Rectal smooth muscle tissue (tissue), 1 donor: ENCODE results near the gene XPR1.

Experiments
- H3K27ac ChIP-seq: one replicate; pipeline ENCODE4 v1.7.0; 2013; ENCODE audit warnings: low read depth, low read length, inconsistent platforms
- H3K27me3 ChIP-seq: one replicate; pipeline ENCODE4 v1.7.0; 2013; ENCODE audit warnings: low read length; ENCODE audit not compliant: control insufficient read depth, insufficient read depth
- H3K36me3 ChIP-seq: one replicate; pipeline ENCODE4 v1.7.0; 2013; ENCODE audit warnings: low read length; ENCODE audit not compliant: control insufficient read depth, insufficient read depth
- H3K4me1 ChIP-seq: one replicate; pipeline ENCODE4 v1.7.0; 2013; ENCODE audit warnings: low read length; ENCODE audit not compliant: control insufficient read depth, insufficient read depth
- H3K4me3 ChIP-seq: one replicate; pipeline ENCODE4 v1.7.0; 2013; ENCODE audit warnings: low read length
- H3K9ac ChIP-seq: one replicate; pipeline ENCODE4 v1.7.0; 2013; ENCODE audit warnings: low read length

XPR1 gene

DNA sequence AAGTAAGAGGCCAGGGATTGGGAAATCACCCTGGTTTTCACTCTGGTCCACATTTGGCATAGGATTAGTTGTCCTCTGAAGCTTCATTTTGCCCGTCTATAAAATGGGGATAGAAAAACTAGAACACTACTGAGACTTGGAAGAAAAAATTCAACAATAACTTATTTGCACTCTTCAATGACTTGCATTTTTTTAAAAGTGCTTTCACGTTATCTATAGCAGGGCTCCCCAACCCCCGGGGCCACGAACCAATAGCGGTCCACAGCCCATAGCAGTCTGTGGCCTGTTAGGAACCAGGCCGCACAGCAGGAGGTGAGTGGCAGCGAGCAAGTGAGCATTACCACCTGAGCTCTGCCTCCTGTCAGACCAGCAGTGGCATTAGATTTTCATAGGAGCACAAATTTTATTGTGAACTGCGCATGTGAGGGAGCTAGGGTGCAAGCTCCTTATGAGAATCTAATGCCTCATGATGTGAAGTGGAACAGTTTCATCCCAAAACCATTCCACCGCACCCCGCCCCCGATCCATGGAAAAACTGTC, 283.7 kb downstream of the XPR1 start:
- H3K27ac ChIP-seq: no peak overlapping the region
- no peaks in the 10 kb centered on the region for H3K36me3 ChIP-seq
- H3K4me1 ChIP-seq: peaks cover 9% of the 10 kb centered on the region
- H3K9ac ChIP-seq: no peak overlapping the region
- no peaks in the 10 kb centered on the region for H3K27me3 ChIP-seq
- H3K4me3 ChIP-seq: no peak overlapping the region

GRCh38 chr1:180916012-180916770, 284.4 kb downstream of the XPR1 start:
- no peak overlapping the region for H3K27ac ChIP-seq
- no peak overlapping the region for H3K9ac ChIP-seq
- H3K36me3 ChIP-seq: no peaks in the 10 kb centered on the region

GRCh38 chr1:180916771-180917170, 284.9 kb downstream of the XPR1 start:
- Histone ChIP-seq H3K4me1 (no peaks in the 10 kb centered on the region), H3K36me3 (no peaks in the 10 kb centered on the region), H3K9ac (no peak overlapping the region)

More at GRCh38 chr1:180916012-180916770, 284.4 kb downstream of the XPR1 start:
- no peaks in the 10 kb centered on the region for H3K27me3 ChIP-seq
- no peak overlapping the region for H3K4me3 ChIP-seq
- peaks cover 4% of the 10 kb centered on the region for H3K4me1 ChIP-seq

GRCh38 chr1:180917306-180918065, 285.7 kb downstream of the XPR1 start:
- Histone ChIP-seq H3K36me3 (no peaks in the 10 kb centered on the region), H3K27ac (no peak overlapping the region), H3K9ac (no peak overlapping the region), H3K4me1 (no peaks in the 10 kb centered on the region), H3K27me3 (no peaks in the 10 kb centered on the region), H3K4me3 (no peak overlapping the region)

More at GRCh38 chr1:180916771-180917170, 284.9 kb downstream of the XPR1 start:
- Histone ChIP-seq H3K27ac (no peak overlapping the region), H3K27me3 (no peaks in the 10 kb centered on the region), H3K4me3 (no peak overlapping the region)

GRCh38 chr1:180918519-180918918, 286.7 kb downstream of the XPR1 start:
- Histone ChIP-seq H3K27ac (no peak overlapping the region), H3K36me3 (no peaks in the 10 kb centered on the region)

GRCh38 chr1:180919183-180919700, 287.4 kb downstream of the XPR1 start:
- Histone ChIP-seq H3K27ac (no peak overlapping the region), H3K4me3 (no peak overlapping the region), H3K27me3 (no peaks in the 10 kb centered on the region), H3K4me1 (no peaks in the 10 kb centered on the region), H3K9ac (no peak overlapping the region), H3K36me3 (no peaks in the 10 kb centered on the region)

More at GRCh38 chr1:180918519-180918918, 286.7 kb downstream of the XPR1 start:
- H3K9ac ChIP-seq: no peak overlapping the region
- H3K27me3 ChIP-seq: no peaks in the 10 kb centered on the region
- no peak overlapping the region for H3K4me3 ChIP-seq
- no peaks in the 10 kb centered on the region for H3K4me1 ChIP-seq

DNA sequence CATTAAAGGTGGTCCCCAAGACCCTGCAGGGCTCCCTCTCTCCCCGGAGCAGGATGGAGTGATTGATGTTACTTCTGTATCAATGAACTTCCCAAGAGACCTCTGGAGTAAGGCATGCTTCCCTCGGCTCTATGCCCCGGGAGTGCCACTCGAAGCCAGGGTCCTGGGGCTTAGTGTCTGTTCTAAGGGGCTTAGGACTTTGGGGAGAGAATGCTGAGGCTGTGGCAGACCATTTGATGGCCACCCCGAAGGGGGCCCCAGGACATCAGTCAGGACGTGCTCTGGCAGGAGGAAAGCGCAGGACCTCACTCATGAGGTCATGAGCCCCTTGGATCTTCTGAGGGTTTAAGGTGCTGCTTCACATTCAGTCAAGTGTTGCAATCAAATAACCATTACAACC, 288.4 kb downstream of the XPR1 start:
- Histone ChIP-seq H3K4me1 (no peaks in the 10 kb centered on the region), H3K27me3 (no peaks in the 10 kb centered on the region), H3K27ac (no peak overlapping the region), H3K4me3 (no peak overlapping the region), H3K36me3 (no peaks in the 10 kb centered on the region), H3K9ac (no peak overlapping the region)

- Histone ChIP-seq H3K27ac (no peak overlapping the region), H3K36me3 (no peaks in the 10 kb centered on the region), H3K27me3 (no peaks in the 10 kb centered on the region), H3K9ac (no peak overlapping the region), H3K4me3 (no peak overlapping the region), H3K4me1 (no peaks in the 10 kb centered on the region)
Measured at GRCh38 chr1:180920702-180921101, 288.9 kb downstream of the XPR1 start.

DNA sequence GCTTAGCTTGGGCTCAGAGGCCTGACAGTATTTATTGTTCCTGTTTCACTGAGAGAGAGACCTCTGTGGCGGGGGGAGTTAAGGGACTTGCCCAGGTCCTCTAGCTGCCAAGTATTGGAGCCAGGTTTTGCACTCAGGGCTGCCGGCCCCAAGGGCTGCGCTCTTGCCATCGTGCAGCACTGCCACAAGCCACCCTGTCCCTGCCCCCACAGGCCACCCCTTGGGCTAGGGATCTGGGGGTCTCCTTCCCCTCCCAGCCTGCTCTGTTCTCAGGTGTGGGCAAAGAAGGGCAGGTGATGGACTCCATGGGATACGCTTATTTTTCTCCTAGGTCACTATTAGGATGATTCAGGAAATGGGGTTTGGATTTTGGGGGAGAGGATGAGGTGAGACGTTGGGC, 289.6 kb downstream of the XPR1 start:
- Histone ChIP-seq H3K36me3 (no peaks in the 10 kb centered on the region), H3K4me1 (peaks cover 6% of the 10 kb centered on the region), H3K4me3 (no peak overlapping the region), H3K27me3 (no peaks in the 10 kb centered on the region), H3K27ac (no peak overlapping the region), H3K9ac (no peak overlapping the region)

GRCh38 chr1:180921891-180922630, 290.2 kb downstream of the XPR1 start:
- Histone ChIP-seq H3K36me3 (no peaks in the 10 kb centered on the region), H3K9ac (no peak overlapping the region), H3K27me3 (no peaks in the 10 kb centered on the region), H3K4me3 (no peak overlapping the region), H3K4me1 (peaks cover 10% of the 10 kb centered on the region), H3K27ac (no peak overlapping the region)

DNA sequence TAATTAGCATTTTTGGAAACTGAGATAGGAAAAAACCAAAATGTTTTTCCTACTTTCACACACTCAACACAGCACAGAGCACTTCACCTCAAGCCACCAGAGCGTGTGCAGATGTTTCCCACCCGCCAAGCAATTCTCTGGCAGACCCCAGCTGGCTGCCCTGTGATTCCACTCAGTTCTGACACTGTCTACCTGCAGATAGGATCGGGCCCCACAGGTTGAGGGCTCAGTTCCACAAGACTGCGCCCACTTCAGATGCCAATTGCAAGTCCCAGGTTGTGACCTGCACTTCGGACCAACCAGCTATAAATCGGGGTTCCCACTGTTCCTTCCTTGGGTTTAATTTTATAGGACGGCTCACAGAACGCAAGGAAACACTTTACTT, 290.8 kb downstream of the XPR1 start:
- H3K9ac ChIP-seq: no peak overlapping the region
- H3K4me1 ChIP-seq: peaks cover 16% of the 10 kb centered on the region
- H3K36me3 ChIP-seq: no peaks in the 10 kb centered on the region
- no peaks in the 10 kb centered on the region for H3K27me3 ChIP-seq
- H3K4me3 ChIP-seq: no peak overlapping the region
- H3K27ac ChIP-seq: no peak overlapping the region
